Epithelial cell of prostate (primary cell): ENCODE results near the gene DIPK2B.

Experiments used
- DNase-seq: peaks from one replicate; pipeline ENCODE4 v3.0.0-alpha.2; 2011; ENCODE audit warnings: low read depth, low spot score
- H3K27ac ChIP-seq: fragments of 450-650 bp; 2 replicates; pipeline ENCODE4 v1.5.1; 2017; ENCODE audit warnings: mild to moderate bottlenecking

Gene DIPK2B

GRCh38 chrX:45200741-45201234, at the start of gene DIPK2B:
Gene DIPK2B (minus strand): TSS chrX:45200876. CDS start chrX:45200826, 50 bp downstream.
- no peak for DNase-seq
- no peak within 1 kb of the TSS for H3K27ac ChIP-seq

- H3K27ac ChIP-seq = no peak overlapping the region
- DNase-seq = no peak
Measured at GRCh38 chrX:45240301-45240700, 39.6 kb upstream of the DIPK2B start.

GRCh38 chrX:45238489-45238888, 37.8 kb upstream of the DIPK2B start:
- H3K27ac ChIP-seq = no peak overlapping the region
- no peak for DNase-seq

DNA sequence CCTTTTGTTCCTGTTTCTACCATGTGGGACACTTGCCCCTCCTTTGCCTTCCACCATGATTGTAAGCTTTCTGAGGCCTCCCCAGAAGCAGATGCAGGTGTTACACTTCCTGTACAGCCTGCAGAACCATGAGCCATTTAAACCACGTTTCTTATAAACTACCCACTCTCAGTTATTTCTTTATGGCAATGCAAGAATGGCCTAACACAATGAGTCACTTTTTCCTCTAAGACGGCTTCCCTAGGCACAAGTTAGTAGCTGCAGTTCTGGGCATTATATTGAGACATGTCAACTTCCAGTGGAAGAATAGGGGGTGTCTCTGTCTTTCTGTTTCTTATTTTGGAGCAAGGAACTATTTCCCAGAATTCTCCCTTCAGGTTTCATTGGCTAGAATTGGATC, 32.9 kb upstream of the DIPK2B start:
- no peak for DNase-seq
- no peak overlapping the region for H3K27ac ChIP-seq

- no peak for DNase-seq
- no peak overlapping the region for H3K27ac ChIP-seq
Measured at GRCh38 chrX:45232139-45232538, 31.5 kb upstream of the DIPK2B start.

DNA sequence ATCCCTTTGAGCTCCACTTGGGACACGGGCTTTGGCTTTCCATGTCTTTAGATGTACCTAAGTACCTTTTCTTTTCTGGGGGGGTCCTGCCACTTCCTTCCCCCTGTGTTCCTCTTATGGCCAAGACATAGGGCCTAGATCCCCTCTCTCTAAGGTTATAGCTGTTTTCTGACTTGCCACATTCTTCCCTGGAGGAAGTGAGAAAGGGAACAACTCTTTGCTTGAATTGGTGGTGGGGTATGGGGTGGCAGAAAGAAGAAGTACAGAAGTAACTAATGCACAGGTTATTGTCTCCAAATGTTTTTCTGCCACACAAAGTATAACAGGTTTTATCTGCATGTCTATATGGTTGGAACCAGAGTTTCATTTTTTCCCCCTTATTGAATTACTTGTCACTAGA, 29.7 kb upstream of the DIPK2B start:
- no peak for DNase-seq
- no peak overlapping the region for H3K27ac ChIP-seq

DNA sequence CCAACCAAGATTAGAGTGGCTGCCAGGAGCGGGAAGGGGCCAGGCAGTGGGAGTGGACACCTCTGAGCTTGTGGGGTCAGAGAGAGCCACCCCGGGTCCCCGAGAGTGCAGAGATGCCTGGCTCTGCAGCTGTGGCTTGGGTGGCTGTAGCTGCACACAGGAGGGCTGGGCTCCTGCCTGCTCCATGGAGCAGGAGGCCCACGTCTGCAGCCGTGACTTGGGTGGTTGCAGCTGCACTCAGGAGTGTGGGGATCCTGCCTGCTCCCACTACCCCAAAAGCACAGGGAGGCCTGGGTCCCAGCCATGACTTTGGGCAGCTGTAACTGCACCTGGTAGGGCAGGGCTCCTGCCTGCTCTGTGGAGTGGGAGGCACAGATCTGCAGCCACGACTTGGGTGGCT, 28.7 kb upstream of the DIPK2B start:
- H3K27ac ChIP-seq = no peak overlapping the region
- no peak for DNase-seq

DNA sequence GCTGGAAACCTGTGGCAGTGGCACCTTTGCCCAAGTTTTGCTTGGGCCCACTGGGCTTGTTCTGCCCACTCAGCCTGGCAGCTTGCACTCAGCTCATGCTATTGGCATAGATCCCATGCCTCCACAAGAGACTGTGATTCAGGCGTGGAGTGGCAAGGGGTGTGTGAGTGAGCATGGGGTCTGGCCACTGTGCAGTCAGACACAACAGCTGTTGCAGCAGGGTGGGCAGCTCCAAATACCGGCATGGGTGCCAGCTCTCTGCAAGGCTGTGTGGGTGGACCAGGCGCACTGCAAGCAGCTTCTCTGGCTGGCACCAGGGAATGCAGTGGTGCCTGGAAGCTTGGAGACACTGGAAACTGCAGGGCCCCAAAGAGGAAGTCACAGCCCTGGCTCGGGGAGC, 27.4 kb upstream of the DIPK2B start:
- no peak overlapping the region for H3K27ac ChIP-seq
- DNase-seq = no peak

- DNase-seq = no peak
Measured at GRCh38 chrX:45208121-45208856, 7.6 kb upstream of the DIPK2B start.

GRCh38 chrX:45202171-45202570, 1.5 kb upstream of the DIPK2B start:
- DNase-seq = no peak
- no peak overlapping the region for H3K27ac ChIP-seq

More at GRCh38 chrX:45208121-45208856, 7.6 kb upstream of the DIPK2B start:
- no peak overlapping the region for H3K27ac ChIP-seq

DNA sequence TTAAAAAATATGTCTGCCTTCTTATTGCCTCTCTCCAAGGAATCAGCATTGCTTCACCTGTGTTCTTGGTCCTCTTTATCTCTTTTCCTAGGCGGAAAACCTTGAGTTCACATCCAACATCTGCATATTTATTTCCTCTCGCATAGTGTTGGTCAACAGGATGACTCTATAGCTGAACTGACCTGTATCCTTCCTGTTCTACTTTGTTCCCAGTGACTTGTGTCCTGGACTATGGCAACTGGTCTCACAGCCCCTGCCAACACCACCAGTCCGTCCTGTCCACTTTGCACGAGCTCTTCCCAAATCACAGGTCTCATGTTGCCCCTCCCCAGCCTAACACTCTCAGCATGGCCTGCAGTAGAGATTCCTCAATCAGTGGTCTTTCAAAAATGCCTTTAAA, 2.0 kb downstream of the DIPK2B start:
- no peak for DNase-seq
- no peak overlapping the region for H3K27ac ChIP-seq

- DNase-seq = no peak
- H3K27ac ChIP-seq = no peak overlapping the region
Measured at GRCh38 chrX:45198301-45198700, 2.4 kb downstream of the DIPK2B start.

DNA sequence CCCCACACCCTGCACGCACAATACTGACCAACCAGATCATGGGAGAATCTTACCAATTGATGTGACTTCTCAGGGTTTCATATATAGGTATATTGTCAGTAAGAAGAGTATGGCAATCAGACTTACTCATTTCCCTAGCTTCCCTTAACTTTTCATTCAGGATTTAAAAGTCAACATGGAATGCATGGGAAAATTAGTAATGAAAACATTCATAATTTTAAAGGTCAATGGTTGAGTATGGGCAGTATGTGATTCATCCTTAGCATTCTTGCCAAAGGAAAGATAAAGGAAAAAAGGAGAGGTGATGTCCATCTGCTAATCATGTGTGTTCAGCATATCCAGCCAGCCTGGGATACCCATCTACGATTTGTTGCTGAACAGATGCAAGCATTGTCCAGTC, 4.0 kb downstream of the DIPK2B start:
- H3K27ac ChIP-seq = no peak overlapping the region
- DNase-seq = no peak

- no peak overlapping the region for H3K27ac ChIP-seq
- DNase-seq = no peak
Measured at GRCh38 chrX:45191820-45192409, 8.8 kb downstream of the DIPK2B start.

DNA sequence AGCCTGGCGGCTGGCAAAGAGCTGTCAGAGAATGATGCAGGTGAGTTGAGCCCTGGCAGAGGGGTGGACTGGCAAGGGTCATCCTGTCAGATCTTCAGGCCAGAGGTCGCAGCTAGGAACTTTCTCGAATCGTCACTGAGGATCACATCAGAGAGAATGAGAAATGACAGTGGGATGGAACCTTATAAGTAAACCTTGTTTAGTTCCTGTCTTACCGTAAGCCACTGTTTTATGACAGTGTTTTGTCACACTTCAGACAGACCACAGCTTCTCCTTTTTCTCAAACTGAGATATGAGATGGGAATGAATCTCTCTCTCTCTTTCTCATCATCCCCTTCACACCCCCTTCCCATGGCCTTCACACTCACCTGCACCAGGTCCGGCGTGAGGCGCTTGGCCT, 9.3 kb downstream of the DIPK2B start:
- no peak overlapping the region for H3K27ac ChIP-seq
- DNase-seq = no peak

- no peak for DNase-seq
- H3K27ac ChIP-seq = no peak overlapping the region
Measured at GRCh38 chrX:45187731-45188130, 12.9 kb downstream of the DIPK2B start.

DNA sequence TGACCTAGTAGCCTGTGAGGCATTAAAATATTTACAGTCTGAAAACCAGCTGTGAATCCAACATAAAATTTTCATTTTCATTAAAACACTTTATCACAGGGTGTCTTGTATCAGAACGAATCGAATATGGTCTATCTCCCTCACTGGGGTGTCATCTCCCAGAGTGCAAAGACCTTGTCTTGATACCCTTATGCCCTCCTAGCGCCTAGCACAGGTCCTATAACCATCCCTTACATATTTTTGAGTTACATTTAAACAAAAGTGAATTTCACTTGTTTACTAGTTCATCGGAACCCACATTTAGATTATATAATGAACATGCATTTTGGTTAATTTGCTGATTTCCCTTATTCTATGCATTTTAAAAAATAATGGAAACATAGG, 14.0 kb downstream of the DIPK2B start:
- no peak for DNase-seq
- H3K27ac ChIP-seq = no peak overlapping the region

DNA sequence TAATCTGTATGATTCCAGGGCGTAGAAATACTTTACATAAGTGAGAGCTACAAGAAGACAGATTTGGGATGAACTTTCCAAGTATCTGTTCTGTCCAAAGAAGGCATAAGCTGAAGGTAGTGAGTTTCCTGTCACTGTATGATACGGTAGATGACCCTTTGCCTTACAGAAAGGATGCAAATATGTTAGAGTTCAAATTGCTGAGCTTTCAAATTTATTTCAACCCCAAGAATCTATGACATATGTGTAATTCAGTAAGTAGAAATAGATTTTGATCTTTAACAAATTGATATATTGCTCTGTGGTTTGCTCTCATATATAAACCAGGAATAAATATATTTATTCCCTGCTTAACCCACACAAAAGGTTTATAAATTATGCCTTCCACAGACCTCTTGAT, 16.5 kb downstream of the DIPK2B start:
- DNase-seq = no peak
- H3K27ac ChIP-seq = no peak overlapping the region

DNA sequence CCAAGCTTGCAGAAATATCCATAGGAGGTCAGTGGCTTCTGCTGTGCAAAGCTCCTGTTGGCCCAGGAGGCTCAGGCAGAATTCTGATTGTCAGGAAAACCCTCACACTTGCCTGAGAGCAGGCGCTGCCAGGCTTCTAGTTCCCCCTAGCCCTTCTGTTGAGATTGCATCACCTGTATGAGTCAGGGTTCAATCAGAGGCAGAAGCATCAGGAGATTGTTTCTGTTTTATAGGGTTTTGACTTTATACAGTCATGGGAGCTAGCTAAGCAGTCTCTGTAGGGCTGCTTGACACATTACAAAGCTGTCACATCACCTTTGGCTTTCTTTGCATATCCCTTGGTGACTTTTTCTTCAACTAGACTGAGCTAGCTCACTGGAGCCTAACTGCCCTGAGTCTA, 27.8 kb downstream of the DIPK2B start:
- DNase-seq = peak; percentile 61
- H3K27ac ChIP-seq = no peak overlapping the region

DNA sequence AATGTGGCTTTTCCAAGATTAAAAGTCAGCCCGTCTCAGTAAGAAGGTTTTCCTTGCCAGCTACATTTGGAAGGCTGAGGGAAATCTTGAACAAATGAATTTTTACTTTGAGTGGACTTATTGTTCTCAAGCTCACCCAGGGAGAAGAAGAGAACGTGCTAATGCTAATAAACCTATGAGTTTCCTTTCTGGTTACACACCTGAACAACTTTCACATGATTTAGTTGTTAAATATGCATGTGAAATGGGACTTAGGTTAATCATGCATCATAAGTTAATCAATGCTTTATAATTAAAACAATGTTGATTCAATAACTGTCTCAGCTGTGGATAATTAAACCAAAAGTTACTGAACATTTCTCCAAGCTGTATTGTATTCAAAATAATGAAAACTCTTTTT, 33.9 kb downstream of the DIPK2B start:
- H3K27ac ChIP-seq = no peak overlapping the region
- DNase-seq = no peak

DNA sequence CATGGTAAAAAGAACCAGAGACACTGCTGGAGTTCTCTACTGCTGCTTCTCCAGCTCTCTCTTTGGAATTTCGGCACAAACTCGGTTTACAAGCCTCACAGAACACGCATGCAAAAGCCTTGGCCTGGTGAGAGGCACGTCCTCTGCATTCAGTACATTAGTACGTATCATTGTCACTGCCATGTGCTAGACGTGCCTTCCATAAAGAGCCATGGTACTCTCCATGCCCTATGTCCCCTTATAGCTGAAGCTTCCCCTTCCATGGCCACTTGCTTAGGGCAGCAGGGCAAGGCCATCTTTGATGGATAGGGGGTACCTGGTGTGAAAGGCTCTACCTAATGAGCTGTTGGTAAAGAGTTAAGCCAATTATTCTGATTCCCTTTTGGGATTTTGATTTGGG, 35.0 kb downstream of the DIPK2B start:
- DNase-seq = no peak
- no peak overlapping the region for H3K27ac ChIP-seq

GRCh38 chrX:45164995-45165394, 35.7 kb downstream of the DIPK2B start:
- no peak overlapping the region for H3K27ac ChIP-seq
- no peak for DNase-seq
